ENCODE results near the gene ITGA11. TPM values are rescaled to one million over a fixed set of nuclear protein-coding genes. Genes with fewer than 3 reads are reported as not detected.

ITGA11 gene
- total RNA-seq, 1 experiment from 2014 or later, result 0.70 TPM

GRCh38 chr15:68340726-68341671, 91.0 kb downstream of the ITGA11 start:
- Histone ChIP-seq H3K4me1 (replicated peaks; ENCODE audit: insufficient read depth) (no peaks in the 10 kb centered on the region; the same call in 1 of the 2 replicates), H3K79me2 (ENCODE audit: low read depth) (no peaks in the 10 kb centered on the region), H3F3A (ENCODE audit: insufficient read depth, low read depth) (peaks cover 4% of the 10 kb centered on the region; the same call in 1 of the 2 replicates), H3K4me2 (no peak overlapping the region), H3K36me3 (ENCODE audit: low read depth) (no peaks in the 10 kb centered on the region), H3K4me3 (no peak overlapping the region), H4K20me1 (ENCODE audit: insufficient read depth) (no peaks in the 10 kb centered on the region), H3K9me3 (ENCODE audit: insufficient read depth, low read depth) (no peaks in the 10 kb centered on the region), H2AFZ (no peak overlapping the region), H3K27me3 (ENCODE audit: insufficient read depth, low read depth) (no peaks in the 10 kb centered on the region), H3K27ac (no peak overlapping the region), H3K9me2 (ENCODE audit: insufficient read depth) (no peaks in the 10 kb centered on the region)
- BruUV-seq (replicated peaks), result no TSS peak
- TF ChIP-seq CTCF (conservative IDR thresholded peaks at IDR 0.05) (no peak), EZH2 (IDR thresholded peaks at IDR 0.05; ENCODE audit: low read depth) (no peak)
- DNase-seq, result no peak
- intact Hi-C loops (cut with micrococcal nuclease; ENCODE audit: unreplicated experiment), result no loop called here
- CTCF ChIA-PET, result no interaction called here
- POLR2A ChIA-PET (ENCODE audit: unreplicated experiment), result no interaction called here

- Histone ChIP-seq H3K4me2 (no peak overlapping the region), H3K4me3 (no peak overlapping the region), H3K27ac (no peak overlapping the region), H3K4me1 (replicated peaks; ENCODE audit: insufficient read depth) (no peaks in the 10 kb centered on the region), H3K36me3 (ENCODE audit: low read depth) (no peaks in the 10 kb centered on the region), H4K20me1 (ENCODE audit: insufficient read depth) (no peaks in the 10 kb centered on the region), H3K9me2 (ENCODE audit: insufficient read depth) (no peaks in the 10 kb centered on the region), H3K9me3 (ENCODE audit: insufficient read depth, low read depth) (no peaks in the 10 kb centered on the region), H3F3A (ENCODE audit: insufficient read depth, low read depth) (no peaks in the 10 kb centered on the region; the same call in 1 of the 2 replicates), H3K79me2 (ENCODE audit: low read depth) (no peaks in the 10 kb centered on the region), H2AFZ (no peak overlapping the region), H3K27me3 (ENCODE audit: insufficient read depth, low read depth) (no peaks in the 10 kb centered on the region)
- intact Hi-C loops (cut with micrococcal nuclease; ENCODE audit: unreplicated experiment), result no loop called here
- no peak for DNase-seq
- TF ChIP-seq EZH2 (IDR thresholded peaks at IDR 0.05; ENCODE audit: low read depth), result no peak
- ChIA-PET CTCF (no interaction called here), POLR2A (ENCODE audit: unreplicated experiment) (no interaction called here)
- BruUV-seq (replicated peaks), result no TSS peak
Measured at GRCh38 chr15:68339481-68339880, 92.5 kb downstream of the ITGA11 start.

GRCh38 chr15:68337826-68338225, 94.1 kb downstream of the ITGA11 start:
- DNase-seq, result no peak
- Histone ChIP-seq H2AFZ (no peak overlapping the region), H3K27me3 (ENCODE audit: insufficient read depth, low read depth) (no peaks in the 10 kb centered on the region), H3K36me3 (ENCODE audit: low read depth) (no peaks in the 10 kb centered on the region), H3K9me3 (ENCODE audit: insufficient read depth, low read depth) (no peaks in the 10 kb centered on the region), H3K79me2 (ENCODE audit: low read depth) (no peaks in the 10 kb centered on the region), H3K4me1 (replicated peaks; ENCODE audit: insufficient read depth) (no peaks in the 10 kb centered on the region), H3K4me2 (no peak overlapping the region), H3K9me2 (ENCODE audit: insufficient read depth) (no peaks in the 10 kb centered on the region), H3F3A (ENCODE audit: insufficient read depth, low read depth) (no peaks in the 10 kb centered on the region), H3K27ac (no peak overlapping the region), H4K20me1 (ENCODE audit: insufficient read depth) (no peaks in the 10 kb centered on the region), H3K4me3 (no peak overlapping the region)
- ChIA-PET POLR2A (ENCODE audit: unreplicated experiment) (no interaction called here), CTCF (no interaction called here)
- intact Hi-C loops (cut with micrococcal nuclease; ENCODE audit: unreplicated experiment), result no loop called here
- BruUV-seq (replicated peaks), result no TSS peak
- TF ChIP-seq CTCF (conservative IDR thresholded peaks at IDR 0.05) (no peak), EZH2 (IDR thresholded peaks at IDR 0.05; ENCODE audit: low read depth) (no peak)

Data from PC-9 (cell line).